Ishikawa (cell line): Measurements from ENCODE around the gene APBB3.

Experiments
- CEBPB ChIP-seq: IDR thresholded peaks from 2 replicates; pipeline ENCODE4 v1.6.1; 2012
- CREB1 ChIP-seq: IDR thresholded peaks from 2 replicates; pipeline ENCODE4 v1.6.1; 2012; ENCODE audit warnings: low read depth
- EGR1 ChIP-seq: IDR thresholded peaks from 2 replicates; pipeline ENCODE4 v1.6.1; 2012
- EP300 ChIP-seq: IDR thresholded peaks from 2 replicates; pipeline ENCODE4 v1.6.1; 2012; ENCODE audit warnings: borderline replicate concordance
- FOXM1 ChIP-seq: IDR thresholded peaks from 2 replicates; pipeline ENCODE4 v1.6.1; 2012; ENCODE audit warnings: low read depth, borderline replicate concordance
- MAX ChIP-seq: IDR thresholded peaks from 2 replicates; pipeline ENCODE4 v1.6.1; 2012
- NFIC ChIP-seq: IDR thresholded peaks from 2 replicates; pipeline ENCODE4 v1.6.1; 2012
- RAD21 ChIP-seq: IDR thresholded peaks from 2 replicates; pipeline ENCODE4 v1.6.1; 2012; ENCODE audit warnings: low read depth
- REST ChIP-seq: IDR thresholded peaks from 2 replicates; pipeline ENCODE4 v1.6.1; 2012; ENCODE audit warnings: low read depth, mild to moderate bottlenecking
- TAF1 ChIP-seq: IDR thresholded peaks from 2 replicates; pipeline ENCODE4 v1.6.1; 2012; ENCODE audit warnings: low read depth, mild to moderate bottlenecking
- TCF12 ChIP-seq: IDR thresholded peaks from 2 replicates; pipeline ENCODE4 v1.6.1; 2012; ENCODE audit warnings: low read depth
- TEAD4 ChIP-seq: IDR thresholded peaks from 2 replicates; pipeline ENCODE4 v1.6.1; 2012
- USF1 ChIP-seq: IDR thresholded peaks from 2 replicates; pipeline ENCODE4 v1.6.1; 2012
- YY1 ChIP-seq: IDR thresholded peaks from 2 replicates; pipeline ENCODE4 v1.6.1; 2012; ENCODE audit warnings: low read depth
- ZBTB7A ChIP-seq: IDR thresholded peaks from 2 replicates; pipeline ENCODE4 v1.6.1; 2012; ENCODE audit warnings: low read depth

APBB3 gene

GRCh38 chr5:140542972-140543371 lies 21.4 kb downstream of the APBB3 start:
- no peak for TF ChIP-seq CEBPB
- TF ChIP-seq FOXM1 = no peak
- TF ChIP-seq RAD21 = no peak

GRCh38 chr5:140540227-140540626 lies 24.2 kb downstream of the APBB3 start:
- no peak for TF ChIP-seq EGR1
- no peak for TF ChIP-seq CEBPB
- TF ChIP-seq USF1 = no peak
- no peak for TF ChIP-seq EP300
- TF ChIP-seq YY1 = no peak
- no peak for TF ChIP-seq CREB1
- no peak for TF ChIP-seq RAD21
- TF ChIP-seq TEAD4 = no peak
- TF ChIP-seq FOXM1 = no peak
- TF ChIP-seq REST = no peak

GRCh38 chr5:140524003-140524402 lies 40.4 kb downstream of the APBB3 start:
- TF ChIP-seq REST (no peak), TEAD4 (no peak), TAF1 (no peak), CEBPB (no peak), FOXM1 (no peak), RAD21 (no peak), EP300 (no peak), CREB1 (no peak), MAX (no peak), EGR1 (no peak), TCF12 (no peak), NFIC (no peak), YY1 (no peak), USF1 (no peak), ZBTB7A (no peak)

GRCh38 chr5:140513124-140513523 lies 51.3 kb downstream of the APBB3 start:
- no peak for TF ChIP-seq TEAD4
- TF ChIP-seq USF1 = no peak
- TF ChIP-seq NFIC = no peak

GRCh38 chr5:140509898-140510297 lies 54.5 kb downstream of the APBB3 start:
- no peak for TF ChIP-seq CREB1
- TF ChIP-seq EGR1 = no peak
- no peak for TF ChIP-seq TAF1
- no peak for TF ChIP-seq ZBTB7A
- no peak for TF ChIP-seq YY1
- TF ChIP-seq CEBPB = no peak
- no peak for TF ChIP-seq MAX
- TF ChIP-seq REST = no peak
- TF ChIP-seq EP300 = no peak
- no peak for TF ChIP-seq FOXM1
- TF ChIP-seq RAD21 = no peak
- TF ChIP-seq TEAD4 = no peak
- no peak for TF ChIP-seq TCF12
- no peak for TF ChIP-seq USF1
- TF ChIP-seq NFIC = no peak
